ENCODE measurements around the gene ESYT3.
"Not testable (repeated sequence)": the region's sequence is repeated elsewhere in the genome, so short reads cannot be mapped to it uniquely, and the experiment has no call there.

ESYT3 gene

GRCh38 chr3:138412821-138413551 lies 21.4 kb upstream of the ESYT3 start:
- no peaks in the 10 kb centered on the region for H3K36me3 ChIP-seq (ENCODE audit: insufficient read depth, low read length)
- no peaks in the 10 kb centered on the region for H3K27me3 ChIP-seq (ENCODE audit: insufficient read depth, low read length)
- H3K4me1 ChIP-seq (ENCODE audit: insufficient read depth, low read length) = peaks cover 13% of the 10 kb centered on the region
- no peak overlapping the region for H3K9ac ChIP-seq (ENCODE audit: low read depth, low read length)
- no peak overlapping the region for H3K4me3 ChIP-seq (ENCODE audit: low read length)
- H3K27ac ChIP-seq (ENCODE audit: low read depth, low read length) = no peak overlapping the region
- 90% methylated on average over 9 of the region's 9 CpGs for WGBS
- H3K9me3 ChIP-seq (ENCODE audit: insufficient read depth, low read depth, low read length) = no peaks in the 10 kb centered on the region

- H3K27ac ChIP-seq (ENCODE audit: low read depth, low read length); H3K36me3 ChIP-seq (ENCODE audit: insufficient read depth, low read length); H3K4me3 ChIP-seq (ENCODE audit: low read length); H3K4me1 ChIP-seq (ENCODE audit: insufficient read depth, low read length); H3K27me3 ChIP-seq (ENCODE audit: insufficient read depth, low read length); H3K9ac ChIP-seq (ENCODE audit: low read depth, low read length): not testable (repeated sequence)
- WGBS = 94% methylated on average over 3 of the region's 4 CpGs
- H3K9me3 ChIP-seq (ENCODE audit: insufficient read depth, low read depth, low read length) = peaks cover 13% of the 10 kb centered on the region; the same call in 1 of the 2 replicates
Measured at GRCh38 chr3:138416236-138416635, 18.2 kb upstream of the ESYT3 start.

- Histone ChIP-seq H3K4me1 (ENCODE audit: insufficient read depth, low read length) (peaks cover 3% of the 10 kb centered on the region; the same call in 1 of the 2 replicates), H3K4me3 (ENCODE audit: low read length) (no peak overlapping the region), H3K36me3 (ENCODE audit: insufficient read depth, low read length) (no peaks in the 10 kb centered on the region), H3K9me3 (ENCODE audit: insufficient read depth, low read depth, low read length) (peaks cover 18% of the 10 kb centered on the region; the same call in 1 of the 2 replicates), H3K27me3 (ENCODE audit: insufficient read depth, low read length) (no peaks in the 10 kb centered on the region), H3K9ac (ENCODE audit: low read depth, low read length) (no peak overlapping the region), H3K27ac (ENCODE audit: low read depth, low read length) (no peak overlapping the region)
- WGBS = 22% methylated on average over 7 of the region's 7 CpGs
Measured at GRCh38 chr3:138417559-138417982, 16.8 kb upstream of the ESYT3 start.

GRCh38 chr3:138418601-138419206 lies 15.7 kb upstream of the ESYT3 start:
- no peaks in the 10 kb centered on the region for H3K36me3 ChIP-seq (ENCODE audit: insufficient read depth, low read length)
- H3K9me3 ChIP-seq (ENCODE audit: insufficient read depth, low read depth, low read length) = peaks cover 19% of the 10 kb centered on the region; the same call in 1 of the 2 replicates
- WGBS = 90% methylated on average over 4 of the region's 5 CpGs
- H3K4me1 ChIP-seq (ENCODE audit: insufficient read depth, low read length) = peaks cover 10% of the 10 kb centered on the region
- no peak overlapping the region for H3K4me3 ChIP-seq (ENCODE audit: low read length)
- no peaks in the 10 kb centered on the region for H3K27me3 ChIP-seq (ENCODE audit: insufficient read depth, low read length)
- no peak overlapping the region for H3K9ac ChIP-seq (ENCODE audit: low read depth, low read length)
- no peak overlapping the region for H3K27ac ChIP-seq (ENCODE audit: low read depth, low read length)

- Histone ChIP-seq H3K9me3 (ENCODE audit: insufficient read depth, low read depth, low read length) (peaks cover 19% of the 10 kb centered on the region; the same call in 1 of the 2 replicates), H3K4me3 (ENCODE audit: low read length) (no peak overlapping the region), H3K9ac (ENCODE audit: low read depth, low read length) (no peak overlapping the region), H3K36me3 (ENCODE audit: insufficient read depth, low read length) (no peaks in the 10 kb centered on the region), H3K4me1 (ENCODE audit: insufficient read depth, low read length) (peaks cover 10% of the 10 kb centered on the region), H3K27me3 (ENCODE audit: insufficient read depth, low read length) (no peaks in the 10 kb centered on the region), H3K27ac (ENCODE audit: low read depth, low read length) (no peak overlapping the region; the same call in 1 of the 2 replicates)
- 74% methylated on average over 1 of the region's 1 CpG for WGBS
Measured at GRCh38 chr3:138423316-138423715, 11.1 kb upstream of the ESYT3 start.

GRCh38 chr3:138424323-138424722 lies 10.1 kb upstream of the ESYT3 start:
- H3K27ac ChIP-seq (ENCODE audit: low read depth, low read length) = no peak overlapping the region
- H3K9me3 ChIP-seq (ENCODE audit: insufficient read depth, low read depth, low read length) = peaks cover 19% of the 10 kb centered on the region; the same call in 1 of the 2 replicates
- no peak overlapping the region for H3K9ac ChIP-seq (ENCODE audit: low read depth, low read length)
- H3K4me3 ChIP-seq (ENCODE audit: low read length) = no peak overlapping the region
- H3K4me1 ChIP-seq (ENCODE audit: insufficient read depth, low read length) = peaks cover 10% of the 10 kb centered on the region
- 98% methylated on average over 2 of the region's 2 CpGs for WGBS
- H3K36me3 ChIP-seq (ENCODE audit: insufficient read depth, low read length) = no peaks in the 10 kb centered on the region
- H3K27me3 ChIP-seq (ENCODE audit: insufficient read depth, low read length) = no peaks in the 10 kb centered on the region

GRCh38 chr3:138426211-138426610 lies 8.2 kb upstream of the ESYT3 start:
- Histone ChIP-seq H3K27me3 (ENCODE audit: insufficient read depth, low read length) (no peaks in the 10 kb centered on the region), H3K27ac (ENCODE audit: low read depth, low read length) (no peak overlapping the region), H3K36me3 (ENCODE audit: insufficient read depth, low read length) (no peaks in the 10 kb centered on the region), H3K9me3 (ENCODE audit: insufficient read depth, low read depth, low read length) (0 out of 2 replicates have a peak, but pooled peaks cover 7% of the 10 kb centered on the region), H3K4me3 (ENCODE audit: low read length) (no peak overlapping the region), H3K9ac (ENCODE audit: low read depth, low read length) (no peak overlapping the region), H3K4me1 (ENCODE audit: insufficient read depth, low read length) (peaks cover 10% of the 10 kb centered on the region)
- WGBS = 58% methylated on average over 3 of the region's 3 CpGs

- peaks cover 10% of the 10 kb centered on the region for H3K4me1 ChIP-seq (ENCODE audit: insufficient read depth, low read length)
- WGBS = 90% methylated on average over 2 of the region's 4 CpGs
- not testable (repeated sequence) for H3K9me3 ChIP-seq (ENCODE audit: insufficient read depth, low read depth, low read length); H3K27ac ChIP-seq (ENCODE audit: low read depth, low read length); H3K27me3 ChIP-seq (ENCODE audit: insufficient read depth, low read length); H3K9ac ChIP-seq (ENCODE audit: low read depth, low read length); H3K36me3 ChIP-seq (ENCODE audit: insufficient read depth, low read length); H3K4me3 ChIP-seq (ENCODE audit: low read length)
Measured at GRCh38 chr3:138426754-138427153, 7.7 kb upstream of the ESYT3 start.

- 96% methylated on average over 3 of the region's 3 CpGs for WGBS
- H3K27me3 ChIP-seq (ENCODE audit: insufficient read depth, low read length) = peaks cover 32% of the 10 kb centered on the region
- H3K9me3 ChIP-seq (ENCODE audit: insufficient read depth, low read depth, low read length) = 0 out of 2 replicates have a peak, but pooled peaks cover 5% of the 10 kb centered on the region
- no peaks in the 10 kb centered on the region for H3K36me3 ChIP-seq (ENCODE audit: insufficient read depth, low read length)
- H3K27ac ChIP-seq (ENCODE audit: low read depth, low read length) = no peak overlapping the region
- H3K4me1 ChIP-seq (ENCODE audit: insufficient read depth, low read length) = no peaks in the 10 kb centered on the region
- H3K4me3 ChIP-seq (ENCODE audit: low read length) = no peak overlapping the region
- H3K9ac ChIP-seq (ENCODE audit: low read depth, low read length) = no peak overlapping the region
Measured at GRCh38 chr3:138429665-138430064, 4.8 kb upstream of the ESYT3 start.

GRCh38 chr3:138432576-138433240 lies 1.7 kb upstream of the ESYT3 start:
- no peaks in the 10 kb centered on the region for H3K4me1 ChIP-seq (ENCODE audit: insufficient read depth, low read length)
- H3K27me3 ChIP-seq (ENCODE audit: insufficient read depth, low read length) = peaks cover 62% of the 10 kb centered on the region
- 89% methylated on average over 4 of the region's 4 CpGs for WGBS
- H3K4me3 ChIP-seq (ENCODE audit: low read length) = no peak overlapping the region
- 0 out of 2 replicates have a peak, but pooled peaks cover 5% of the 10 kb centered on the region for H3K9me3 ChIP-seq (ENCODE audit: insufficient read depth, low read depth, low read length)
- no peak overlapping the region for H3K27ac ChIP-seq (ENCODE audit: low read depth, low read length)
- no peaks in the 10 kb centered on the region for H3K36me3 ChIP-seq (ENCODE audit: insufficient read depth, low read length)
- no peak overlapping the region for H3K9ac ChIP-seq (ENCODE audit: low read depth, low read length)

- Histone ChIP-seq H3K27me3 (ENCODE audit: insufficient read depth, low read length) (peaks cover 62% of the 10 kb centered on the region), H3K27ac (ENCODE audit: low read depth, low read length) (no peak overlapping the region), H3K4me1 (ENCODE audit: insufficient read depth, low read length) (no peaks in the 10 kb centered on the region), H3K4me3 (ENCODE audit: low read length) (peak overlapping the region; percentile 55), H3K36me3 (ENCODE audit: insufficient read depth, low read length) (no peaks in the 10 kb centered on the region), H3K9ac (ENCODE audit: low read depth, low read length) (no peak overlapping the region), H3K9me3 (ENCODE audit: insufficient read depth, low read depth, low read length) (0 out of 2 replicates have a peak, but pooled peaks cover 5% of the 10 kb centered on the region)
- 67% methylated on average over 16 of the region's 16 CpGs for WGBS
Measured at GRCh38 chr3:138433892-138434275, 532 bp upstream of the ESYT3 start.

Measured in HUES64 (cell line).